HEK293T (cell line): ENCODE measurements around the gene EVC2.

ENCODE experiments used
- CTCF ChIA-PET: fragments of 350-600 bp; formaldehyde crosslinking; extraction: SDS; loops from one replicate; lab custom pipeline; 2021; ENCODE audit warnings: antibody characterized with exemption, inconsistent platforms; lab: Yijun Ruan, JAX
- POLR2A ChIA-PET: fragments of 350-600 bp; formaldehyde crosslinking; extraction: SDS; loops from one replicate; lab custom pipeline; 2020; ENCODE audit warnings: antibody characterized with exemption, inconsistent platforms; lab: Yijun Ruan, JAX
- DNase-seq: peaks from one replicate; pipeline ENCODE4 v3.0.0; 2012; ENCODE audit warnings: mixed read lengths; ENCODE audit errors: extremely low spot score
- ARNT ChIP-seq: fragments of 450-650 bp; IDR thresholded peaks from 2 replicates; pipeline ENCODE4 v1.6.1; 2017; ENCODE audit warnings: mild to moderate bottlenecking
- BHLHE40 ChIP-seq: fragments of 450-650 bp; IDR thresholded peaks from 2 replicates; pipeline ENCODE4 v1.6.1; 2016; ENCODE audit warnings: mild to moderate bottlenecking, moderate library complexity, borderline replicate concordance
- CTBP1 ChIP-seq: fragments of 450-650 bp; IDR thresholded peaks from 2 replicates; pipeline ENCODE4 v1.6.1; 2016; ENCODE audit warnings: borderline replicate concordance
- ELF4 ChIP-seq: fragments of 450-650 bp; IDR thresholded peaks from 2 replicates; pipeline ENCODE4 v1.6.1; 2017; ENCODE audit warnings: antibody characterized with exemption
- FOXA1 ChIP-seq: fragments of 450-650 bp; IDR thresholded peaks from 2 replicates; pipeline ENCODE4 v1.6.1; 2016; ENCODE audit warnings: mild to moderate bottlenecking
- FOXK2 ChIP-seq: fragments of 450-650 bp; IDR thresholded peaks from 2 replicates; pipeline ENCODE4 v1.6.1; 2016; ENCODE audit warnings: mild to moderate bottlenecking
- FOXM1 ChIP-seq: fragments of 450-650 bp; IDR thresholded peaks from 2 replicates; pipeline ENCODE4 v1.6.1; 2017; ENCODE audit warnings: mild to moderate bottlenecking, borderline replicate concordance
- HDGF ChIP-seq: fragments of 450-650 bp; IDR thresholded peaks from 2 replicates; pipeline ENCODE4 v1.6.1; 2017; ENCODE audit warnings: antibody characterized with exemption, borderline replicate concordance
- L3MBTL2 ChIP-seq: fragments of 450-650 bp; conservative IDR thresholded peaks from 2 replicates; pipeline ENCODE4 v1.6.1; 2016; ENCODE audit warnings: mild to moderate bottlenecking
- LEF1 ChIP-seq: fragments of 450-650 bp; IDR thresholded peaks from 2 replicates; pipeline ENCODE4 v1.6.1; 2017; ENCODE audit warnings: mild to moderate bottlenecking, borderline replicate concordance
- NFRKB ChIP-seq: fragments of 450-650 bp; IDR thresholded peaks from 2 replicates; pipeline ENCODE4 v1.6.1; 2016; ENCODE audit warnings: mild to moderate bottlenecking, moderate library complexity
- PKNOX1 ChIP-seq: fragments of 450-650 bp; IDR thresholded peaks from 2 replicates; pipeline ENCODE4 v1.6.1; 2016
- SP1 ChIP-seq: fragments of 450-650 bp; IDR thresholded peaks from 2 replicates; pipeline ENCODE4 v1.6.1; 2017
- SUZ12 ChIP-seq: fragments of 450-650 bp; IDR thresholded peaks from 2 replicates; pipeline ENCODE4 v1.6.1; 2016; ENCODE audit warnings: mild to moderate bottlenecking
- TARDBP ChIP-seq: fragments of 450-650 bp; IDR thresholded peaks from 2 replicates; pipeline ENCODE4 v1.6.1; 2016
- ZNF384 ChIP-seq: fragments of 450-650 bp; IDR thresholded peaks from 2 replicates; pipeline ENCODE4 v1.6.1; 2016

EVC2 gene

DNA sequence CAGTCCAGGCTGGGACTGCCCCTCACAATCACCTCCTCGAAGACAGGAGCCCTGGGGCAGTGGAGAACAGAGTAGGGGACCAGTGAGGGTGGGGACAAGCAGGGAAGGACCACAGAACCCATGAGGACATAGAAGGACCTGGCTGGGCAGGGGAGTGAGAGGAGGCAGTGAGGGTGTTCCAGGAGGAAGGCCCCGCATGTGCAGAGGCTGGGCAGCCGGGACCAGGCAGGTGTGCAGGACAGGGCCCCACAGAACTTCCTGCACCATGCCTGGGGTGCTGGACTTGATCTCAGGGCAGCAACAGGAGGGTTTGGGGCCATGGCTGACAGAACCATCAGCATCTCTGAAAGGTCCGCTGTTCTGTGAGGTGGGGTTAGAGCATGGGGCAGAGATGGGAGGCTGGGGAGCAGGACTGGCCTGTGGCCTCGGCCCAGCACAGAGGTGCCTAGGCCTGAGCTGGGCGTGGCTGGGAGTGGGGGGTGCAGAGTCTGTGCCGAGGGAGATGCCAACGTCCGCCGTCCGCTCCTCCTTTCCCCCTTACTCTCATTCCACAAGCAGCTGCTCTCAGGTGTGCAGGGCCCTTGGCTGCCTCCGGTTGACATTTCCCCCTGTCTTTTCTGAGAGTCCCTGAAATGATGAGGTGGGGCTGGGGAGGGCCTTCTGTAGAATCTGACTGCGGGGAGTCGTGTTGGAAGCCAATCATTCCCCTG lies 43.5 kb upstream of the EVC2 start:
- ChIA-PET CTCF (no interaction called here), POLR2A (no interaction called here)
- TF ChIP-seq BHLHE40 (no peak), FOXA1 (no peak), HDGF (no peak), FOXM1 (no peak), SP1 (no peak), ZNF384 (no peak), L3MBTL2 (no peak), NFRKB (no peak), SUZ12 (no peak), PKNOX1 (no peak), ELF4 (no peak), CTBP1 (no peak), FOXK2 (no peak), TARDBP (no peak)
- no peak for DNase-seq

- no peak for DNase-seq
- POLR2A ChIA-PET = no interaction called here
- CTCF ChIA-PET = no interaction called here
- TF ChIP-seq FOXA1 (no peak), SP1 (no peak), FOXK2 (no peak), TARDBP (no peak), ARNT (no peak), L3MBTL2 (no peak), BHLHE40 (no peak), HDGF (no peak), PKNOX1 (no peak), ELF4 (no peak), FOXM1 (no peak), CTBP1 (no peak), NFRKB (no peak), SUZ12 (no peak), LEF1 (no peak)
These were observed 42.7 kb upstream of the EVC2 start for GRCh38 chr4:5750946-5751665.

DNA sequence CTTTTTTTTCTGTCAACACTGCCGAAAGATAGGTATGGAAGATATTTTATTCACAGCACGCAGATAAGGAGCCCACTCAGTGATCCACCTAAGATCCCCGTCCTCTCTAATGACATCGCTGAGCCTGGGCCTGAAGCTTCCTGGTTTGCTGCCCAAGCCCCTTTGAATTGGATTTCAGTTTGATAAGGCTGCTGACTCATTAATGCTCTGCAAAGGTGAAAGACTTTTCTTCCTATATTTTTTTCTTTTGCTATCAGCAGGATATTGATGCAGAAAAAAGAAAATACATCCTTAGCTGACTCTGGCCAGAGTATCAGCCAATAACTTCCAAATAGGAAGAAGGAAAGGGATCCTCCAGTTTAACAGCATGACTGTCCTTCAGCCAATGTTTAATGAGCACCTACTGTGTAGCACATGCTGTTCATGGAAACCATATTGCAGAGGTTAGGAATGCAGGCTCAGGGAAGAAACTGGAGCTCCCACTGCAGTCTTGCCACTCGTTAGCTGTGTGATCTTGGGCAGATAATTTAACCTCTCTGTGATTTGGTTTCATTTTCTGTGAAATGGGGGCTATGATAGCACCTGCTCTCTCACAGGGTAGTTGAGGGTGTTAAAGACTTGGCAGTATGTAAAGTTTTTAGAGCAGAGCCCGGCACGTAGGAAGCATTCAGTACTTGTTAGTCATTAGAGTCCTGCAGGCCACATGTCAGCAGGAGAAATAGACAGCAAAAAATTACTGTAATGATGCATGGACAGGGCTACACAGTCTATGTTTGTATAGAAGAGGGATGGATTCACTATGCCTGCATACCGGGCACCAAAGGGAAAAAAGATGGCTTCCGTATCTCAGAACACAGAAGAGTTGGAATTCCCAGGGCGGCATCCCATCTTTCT lies 41.9 kb upstream of the EVC2 start:
- DNase-seq = no peak
- TF ChIP-seq LEF1 (no peak), SP1 (no peak), SUZ12 (no peak), PKNOX1 (no peak), FOXA1 (no peak), ZNF384 (no peak), ARNT (no peak), FOXM1 (no peak), NFRKB (no peak), HDGF (no peak)
- CTCF ChIA-PET = no interaction called here
- POLR2A ChIA-PET = no interaction called here

- POLR2A ChIA-PET = no interaction called here
- TF ChIP-seq HDGF (no peak), SUZ12 (no peak), PKNOX1 (no peak), FOXA1 (no peak), ZNF384 (no peak), BHLHE40 (no peak), ARNT (no peak), SP1 (no peak), CTBP1 (no peak), FOXM1 (no peak)
- no peak for DNase-seq
- CTCF ChIA-PET = no interaction called here
These were observed 41.2 kb upstream of the EVC2 start for GRCh38 chr4:5749568-5749967.

DNA sequence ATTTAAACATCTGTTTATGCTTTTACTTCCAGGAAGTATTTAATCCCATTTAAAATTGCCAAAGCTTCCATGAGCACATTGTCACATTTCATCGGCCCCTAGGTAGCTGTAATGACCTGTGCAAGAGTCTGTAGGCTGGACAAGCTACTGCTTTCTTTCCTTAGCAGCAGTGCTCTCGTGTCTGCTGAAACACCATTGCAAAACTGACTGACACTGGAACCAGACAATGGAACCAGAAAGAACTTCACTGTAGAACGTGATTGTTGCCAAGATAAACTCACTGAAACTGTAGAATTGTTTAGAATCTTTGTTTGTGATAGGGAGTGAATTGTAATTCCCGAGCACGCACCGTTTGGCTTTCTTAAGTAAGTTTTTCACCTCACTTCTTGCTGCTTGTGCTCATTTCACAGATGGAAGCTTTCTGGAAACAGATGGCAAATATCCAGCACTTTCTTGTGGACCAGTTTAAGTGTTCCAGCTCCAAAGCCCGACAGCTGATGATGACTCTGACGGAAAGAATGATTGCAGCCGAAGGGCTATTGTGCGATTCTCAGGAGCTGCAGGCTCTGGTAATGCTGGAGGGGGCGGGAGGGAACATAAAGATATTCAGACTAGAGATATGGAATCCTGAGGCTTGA lies 39.5 kb upstream of the EVC2 start:
- CTCF ChIA-PET = no interaction called here

More for the DNA sequence above, 39.5 kb upstream of the EVC2 start:
- DNase-seq = no peak
- POLR2A ChIA-PET = no interaction called here
- TF ChIP-seq FOXA1 = no peak
- no peak for TF ChIP-seq L3MBTL2
- no peak for TF ChIP-seq FOXK2
- no peak for TF ChIP-seq NFRKB
- TF ChIP-seq ARNT = no peak
- TF ChIP-seq FOXM1 = no peak
- no peak for TF ChIP-seq CTBP1
